GM23248 (cell line): ENCODE data around the gene B3GALNT2. TPM values are rescaled to one million over a fixed set of nuclear protein-coding genes. Genes with fewer than 3 reads are reported as not detected.

ENCODE experiments used
- DNase-seq: peaks from one replicate; pipeline ENCODE4 v3.0.0-alpha.2; 2015
- H2AFZ ChIP-seq: fragments of 200-600 bp; sonication (generic); 2 replicates; pipeline ENCODE4 v1.6.1; 2016; ENCODE audit warnings: antibody characterized with exemption
- H3F3A ChIP-seq: fragments of 200-600 bp; sonication (generic); 2 replicates; pipeline ENCODE4 v1.6.1; 2016; ENCODE audit warnings: mild to moderate bottlenecking, antibody characterized with exemption, mixed run types; ENCODE audit not compliant: insufficient read depth
- H3K27ac ChIP-seq: fragments of 200-600 bp; sonication (generic); 2 replicates; pipeline ENCODE4 v1.5.1; 2016; ENCODE audit warnings: mild to moderate bottlenecking
- H3K27me3 ChIP-seq: fragments of 200-600 bp; sonication (generic); replicated peaks from 2 replicates; pipeline ENCODE4 v1.6.1; 2016; ENCODE audit warnings: mild to moderate bottlenecking; ENCODE audit not compliant: insufficient read depth
- H3K36me3 ChIP-seq: fragments of 200-600 bp; sonication (generic); 2 replicates; pipeline ENCODE4 v1.6.1; 2016; ENCODE audit warnings: low read depth, mild to moderate bottlenecking
- H3K4me1 ChIP-seq: fragments of 200-600 bp; sonication (generic); 2 replicates; pipeline ENCODE4 v1.6.1; 2016; ENCODE audit warnings: mild to moderate bottlenecking; ENCODE audit not compliant: insufficient read depth
- H3K4me2 ChIP-seq: fragments of 200-600 bp; sonication (generic); one replicate; pipeline ENCODE4 v1.6.1; 2016; ENCODE audit warnings: mild to moderate bottlenecking; ENCODE audit not compliant: unreplicated experiment
- H3K4me3 ChIP-seq: fragments of 200-600 bp; sonication (generic); 2 replicates; pipeline ENCODE4 v1.5.1; 2016; ENCODE audit warnings: mild to moderate bottlenecking
- H3K79me2 ChIP-seq: fragments of 200-600 bp; sonication (generic); 2 replicates; pipeline ENCODE4 v1.6.1; 2016; ENCODE audit warnings: mild to moderate bottlenecking; ENCODE audit not compliant: insufficient read depth
- H3K9ac ChIP-seq: fragments of 200-600 bp; sonication (generic); 2 replicates; pipeline ENCODE4 v1.6.1; 2016; ENCODE audit warnings: mild to moderate bottlenecking
- H3K9me2 ChIP-seq: fragments of 200-600 bp; sonication (generic); 2 replicates; pipeline ENCODE4 v1.6.1; 2016; ENCODE audit warnings: mixed run types, mild to moderate bottlenecking, moderate library complexity; ENCODE audit not compliant: insufficient read depth
- H3K9me3 ChIP-seq: fragments of 200-600 bp; sonication (generic); one replicate; pipeline ENCODE4 v1.6.1; 2017; ENCODE audit warnings: low read depth
- H4K20me1 ChIP-seq: fragments of 200-600 bp; sonication (generic); 2 replicates; pipeline ENCODE4 v1.6.0; 2016; ENCODE audit not compliant: insufficient read depth
- EZH2 ChIP-seq: fragments of 200-600 bp; sonication (generic); IDR thresholded peaks from 2 replicates; pipeline ENCODE4 v1.6.1; 2018; ENCODE audit warnings: antibody characterized with exemption, mild to moderate bottlenecking; ENCODE audit not compliant: insufficient read depth, poor library complexity, severe bottlenecking
- EZH2phosphoT487 ChIP-seq: fragments of 200-600 bp; sonication (generic); IDR thresholded peaks from 2 replicates; pipeline ENCODE4 v1.6.1; 2018; ENCODE audit warnings: antibody characterized with exemption, moderate library complexity, mild to moderate bottlenecking, low read depth; ENCODE audit not compliant: insufficient read depth
- WGBS, 2 experiments: methylation state at CpG; one replicate each; pipeline ENCODE4 v1.1.6; 2015 to 2017; ENCODE audit warnings: low lambda C conversion rate in 2 of 2, low coverage in 1 of 2; ENCODE audit errors: missing lambda C conversion rate in 2 of 2; 5-methylcytosine and 5-hydroxymethylcytosine counted together
- in situ Hi-C: fragments of 300-500 bp; cut with MboI; formaldehyde crosslinking; loops from 2 replicates; pipeline ENCODE4 v1.15.0; 2020
- polyA plus RNA-seq: library from polyadenylated mRNA; unstranded; fragments of >200 nt; fragmentation: Nextera tagmentation; extraction: Ambion mirVana; gene quantifications from 2 replicates; pipeline ENCODE4 v1.2.1, GENCODE V29; 2016
- total RNA-seq: library from RNA; depleted of rRNA; stranded (reverse); fragments of >200 nt; shearing (Covaris generic); gene quantifications from 2 replicates; pipeline ENCODE4 v1.2.3, GENCODE V29; 2014

B3GALNT2 gene
- total and polyA plus RNA-seq, 2 experiments from 2014 or later, result 13.3 to 28.1 TPM

GRCh38 chr1:235415008-235415904, 89.0 kb downstream of the B3GALNT2 start:
- peak; percentile 90 for DNase-seq
- WGBS, 2 experiments, result 78 to 79% methylated on average over 7 of the region's 7 CpGs
- H3K9me3 ChIP-seq, result no peaks in the 10 kb centered on the region
- peaks cover 6% of the 10 kb centered on the region for H3K4me1 ChIP-seq
- H3K27me3 ChIP-seq, result no peaks in the 10 kb centered on the region
- no peaks in the 10 kb centered on the region for H3K9me2 ChIP-seq
- H2AFZ ChIP-seq, result no peak overlapping the region
- no peak overlapping the region for H3K27ac ChIP-seq
- H3F3A ChIP-seq, result peaks cover 17% of the 10 kb centered on the region
- no peak overlapping the region for H3K4me2 ChIP-seq
- no peak overlapping the region for H3K9ac ChIP-seq
- H3K4me3 ChIP-seq, result no peak overlapping the region
- no peak for TF ChIP-seq EZH2phosphoT487
- TF ChIP-seq EZH2, result no peak
- peaks cover 48% of the 10 kb centered on the region for H3K79me2 ChIP-seq
- H4K20me1 ChIP-seq, result no peaks in the 10 kb centered on the region
- H3K36me3 ChIP-seq, result peaks cover 10% of the 10 kb centered on the region
- in situ Hi-C loops, result loop anchor here (10.0 kb wide), 1 partner anchor 180 kb away; no protein-coding TSS in a partner anchor

GRCh38 chr1:235411489-235412486, 92.5 kb downstream of the B3GALNT2 start:
- no peaks in the 10 kb centered on the region for H3K9me3 ChIP-seq
- H3K4me3 ChIP-seq, result no peak overlapping the region
- in situ Hi-C loops, result loop anchor here (10.0 kb wide), 1 partner anchor 177 kb away; no protein-coding TSS in a partner anchor
- peaks cover 4% of the 10 kb centered on the region for H3K4me1 ChIP-seq
- no peaks in the 10 kb centered on the region for H3K9me2 ChIP-seq
- H3K79me2 ChIP-seq, result peaks cover 66% of the 10 kb centered on the region
- no peak overlapping the region for H3K4me2 ChIP-seq
- no peaks in the 10 kb centered on the region for H3K27me3 ChIP-seq
- peaks cover 7% of the 10 kb centered on the region for H3K36me3 ChIP-seq
- H2AFZ ChIP-seq, result no peak overlapping the region
- DNase-seq, result peak; percentile 44
- no peak overlapping the region for H3K9ac ChIP-seq
- WGBS, 2 experiments, result 71 to 77% methylated on average over 5 of the region's 5 CpGs
- H4K20me1 ChIP-seq, result no peaks in the 10 kb centered on the region
- H3K27ac ChIP-seq, result no peak overlapping the region
- TF ChIP-seq EZH2, result no peak
- H3F3A ChIP-seq, result peaks cover 15% of the 10 kb centered on the region

GRCh38 chr1:235410467-235410866, 93.8 kb downstream of the B3GALNT2 start:
- Histone ChIP-seq H3K4me1 (no peaks in the 10 kb centered on the region), H3K36me3 (peaks cover 7% of the 10 kb centered on the region), H3K9me3 (no peaks in the 10 kb centered on the region), H3K9ac (no peak overlapping the region), H3K9me2 (no peaks in the 10 kb centered on the region), H3K4me3 (no peak overlapping the region), H3K4me2 (no peak overlapping the region), H4K20me1 (no peaks in the 10 kb centered on the region), H3K27me3 (no peaks in the 10 kb centered on the region), H3F3A (peaks cover 11% of the 10 kb centered on the region; the same call in 1 of the 2 replicates), H3K79me2 (peaks cover 66% of the 10 kb centered on the region), H3K27ac (no peak overlapping the region), H2AFZ (no peak overlapping the region)
- 89 to 91% methylated on average over 5 of the region's 5 CpGs for WGBS, 2 experiments
- in situ Hi-C loops, result loop anchor here (10.0 kb wide), 1 partner anchor 176 kb away; no protein-coding TSS in a partner anchor
- no peak for DNase-seq
- no peak for TF ChIP-seq EZH2phosphoT487
- TF ChIP-seq EZH2, result no peak

- in situ Hi-C loops, result no loop called here
- Histone ChIP-seq H3K9me2 (no peaks in the 10 kb centered on the region), H3K9ac (no peak overlapping the region), H3K4me1 (no peaks in the 10 kb centered on the region), H3K27ac (no peak overlapping the region), H3F3A (peaks cover 11% of the 10 kb centered on the region; the same call in 1 of the 2 replicates), H2AFZ (no peak overlapping the region), H3K4me2 (no peak overlapping the region), H3K4me3 (no peak overlapping the region), H3K27me3 (no peaks in the 10 kb centered on the region), H3K9me3 (no peaks in the 10 kb centered on the region), H4K20me1 (no peaks in the 10 kb centered on the region), H3K79me2 (peaks cover 68% of the 10 kb centered on the region), H3K36me3 (peaks cover under 1% of the 10 kb centered on the region)
- DNase-seq, result no peak
- TF ChIP-seq EZH2phosphoT487, result no peak
- no peak for TF ChIP-seq EZH2
- 90 to 92% methylated on average over 7 of the region's 7 CpGs for WGBS, 2 experiments
Observed at GRCh38 chr1:235409042-235409820, 95.0 kb downstream of the B3GALNT2 start.
